K562 (cell line): ENCODE results near the gene DIP2C. TPM values are rescaled to one million over a fixed set of nuclear protein-coding genes. Genes with fewer than 3 reads are reported as not detected.

Experiments
- CCAR2 ChIP-seq: fragments of 200-400 bp; formaldehyde crosslinking; IDR thresholded peaks from 2 replicates; pipeline ENCODE4 v1.6.1; 2017; ENCODE audit warnings: mild to moderate bottlenecking, low read depth, low read length
- FOXA1 ChIP-seq: fragments of 450-650 bp; IDR thresholded peaks from 2 replicates; pipeline ENCODE4 v1.6.1; 2016; ENCODE audit warnings: mild to moderate bottlenecking, borderline replicate concordance
- GTF2F1 ChIP-seq: IDR thresholded peaks from 2 replicates; pipeline ENCODE4 v1.6.1; 2011; ENCODE audit warnings: low read depth, low read length, improper control_type of control experiment
- NR2F6 ChIP-seq: fragments of 450-650 bp; formaldehyde crosslinking; IDR thresholded peaks from 2 replicates; pipeline ENCODE4 v1.4.0; 2020; ENCODE audit warnings: mild to moderate bottlenecking
- POLR2A ChIP-seq: fragments of 450-650 bp; conservative IDR thresholded peaks from 2 replicates; pipeline ENCODE4 v1.6.1; 2016
- SETDB1 ChIP-seq: IDR thresholded peaks from one replicate; pipeline ENCODE4 v1.6.1; 2012; ENCODE audit warnings: low read length, control low read depth, inconsistent platforms
- TEAD2 ChIP-seq: fragments of 450-650 bp; IDR thresholded peaks from 2 replicates; pipeline ENCODE4 v1.6.1; 2016; ENCODE audit warnings: missing genetic modification characterization, control low read depth, missing compliant biosample characterization
- ZNF133 ChIP-seq: fragments of 250-450 bp; sonication (Bioruptor Pico); IDR thresholded peaks from 2 replicates; pipeline ENCODE4 v1.4.0; 2020; ENCODE audit warnings: mild to moderate bottlenecking
- ZNF445 ChIP-seq: fragments of 250-450 bp; sonication (Bioruptor Pico); IDR thresholded peaks from 2 replicates; pipeline ENCODE4 v1.4.0; 2020; ENCODE audit warnings: low read depth, mild to moderate bottlenecking, moderate library complexity
- ZNF668 ChIP-seq: fragments of 250-450 bp; sonication (Bioruptor Pico); IDR thresholded peaks from 2 replicates; pipeline ENCODE4 v1.8.0; 2022; ENCODE audit warnings: mild to moderate bottlenecking, inconsistent platforms
- polyA plus RNA-seq, 8 experiments: library from polyadenylated mRNA; depleted of rRNA in 4 of 8; stranded (reverse) in 5 of 8; unstranded in 3 of 8; fragments of >200 nt; fragmentation: Nextera tagmentation in 2 of 8; fragmentation: Illumina TruSeq in 1 of 8; extraction: Ambion mirVana in 2 of 8; extraction: Trizol in 1 of 8; gene quantifications; 2 replicates each; pipeline versions ENCODE4 v1.2.1 to v1.2.3, GENCODE V29; 2011 to 2014; ENCODE audit warnings: inconsistent platforms in 1 of 8, missing spikeins in 1 of 8
- total RNA-seq, 7 experiments: library from RNA; depleted of rRNA in 6 of 7; stranded (reverse); fragments of >200 nt in 6 of 7; fragmentation: Illumina TruSeq in 2 of 7; extraction: Trizol in 2 of 7; gene quantifications; 2 replicates each; pipeline versions ENCODE4 v1.2.1 to v1.2.3, GENCODE V29; 2011 to 2021; ENCODE audit warnings: low replicate concordance in 1 of 7
- TF ChIP-seq, protein P1 (sequence below), 2 experiments: IDR thresholded peaks; 2 replicates each; pipeline ENCODE4 v1.6.1; 2012; ENCODE audit warnings: improper control_type of control experiment in 2 of 2, low read depth in 2 of 2, low read length in 2 of 2, borderline replicate concordance in 1 of 2
- TF ChIP-seq, protein P2 (sequence below), 3 experiments: IDR thresholded peaks in 2 of 3; conservative IDR thresholded peaks in 1 of 3; 2 replicates each; pipeline ENCODE4 v1.5.1; 2011 to 2012; ENCODE audit warnings: low read length in 3 of 3, mild to moderate bottlenecking in 3 of 3, control low read depth in 2 of 3, improper control_type of control experiment in 1 of 3, inconsistent platforms in 1 of 3, low read depth in 1 of 3, mixed read lengths in 1 of 3, moderate library complexity in 1 of 3; ENCODE audit not compliant: insufficient read depth in 2 of 3
- TF ChIP-seq, protein P3 (sequence below): fragments of 450-650 bp; IDR thresholded peaks from 2 replicates; pipeline ENCODE4 v1.6.1; 2016; ENCODE audit warnings: mild to moderate bottlenecking, moderate library complexity

Gene DIP2C
- total and polyA plus RNA-seq, 9 of the 15 experiments (the other 6 are each of a cell fraction or from before 2014, with no cell fraction given) = 0.01 TPM; not detected in 8

- TF ChIP-seq ZNF445 (CRISPR knock-in tag) (no peak), POLR2A (no peak), ZNF668 (CRISPR knock-in tag) (no peak), GTF2F1 (no peak), CCAR2 (no peak), SETDB1 (no peak), TEAD2 (tag) (peak; percentile 80), NR2F6 (CRISPR knock-in tag) (no peak), FOXA1 (no peak), ZNF133 (CRISPR knock-in tag) (no peak)
- TF ChIP-seq, protein P1, sequence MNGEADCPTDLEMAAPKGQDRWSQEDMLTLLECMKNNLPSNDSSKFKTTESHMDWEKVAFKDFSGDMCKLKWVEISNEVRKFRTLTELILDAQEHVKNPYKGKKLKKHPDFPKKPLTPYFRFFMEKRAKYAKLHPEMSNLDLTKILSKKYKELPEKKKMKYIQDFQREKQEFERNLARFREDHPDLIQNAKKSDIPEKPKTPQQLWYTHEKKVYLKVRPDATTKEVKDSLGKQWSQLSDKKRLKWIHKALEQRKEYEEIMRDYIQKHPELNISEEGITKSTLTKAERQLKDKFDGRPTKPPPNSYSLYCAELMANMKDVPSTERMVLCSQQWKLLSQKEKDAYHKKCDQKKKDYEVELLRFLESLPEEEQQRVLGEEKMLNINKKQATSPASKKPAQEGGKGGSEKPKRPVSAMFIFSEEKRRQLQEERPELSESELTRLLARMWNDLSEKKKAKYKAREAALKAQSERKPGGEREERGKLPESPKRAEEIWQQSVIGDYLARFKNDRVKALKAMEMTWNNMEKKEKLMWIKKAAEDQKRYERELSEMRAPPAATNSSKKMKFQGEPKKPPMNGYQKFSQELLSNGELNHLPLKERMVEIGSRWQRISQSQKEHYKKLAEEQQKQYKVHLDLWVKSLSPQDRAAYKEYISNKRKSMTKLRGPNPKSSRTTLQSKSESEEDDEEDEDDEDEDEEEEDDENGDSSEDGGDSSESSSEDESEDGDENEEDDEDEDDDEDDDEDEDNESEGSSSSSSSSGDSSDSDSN (IDR thresholded peaks at IDR 0.05; ENCODE audit: borderline replicate concordance in 1 of 2, low read depth in 2 of 2, low read length in 2 of 2) = no peak
- TF ChIP-seq, protein P2, sequence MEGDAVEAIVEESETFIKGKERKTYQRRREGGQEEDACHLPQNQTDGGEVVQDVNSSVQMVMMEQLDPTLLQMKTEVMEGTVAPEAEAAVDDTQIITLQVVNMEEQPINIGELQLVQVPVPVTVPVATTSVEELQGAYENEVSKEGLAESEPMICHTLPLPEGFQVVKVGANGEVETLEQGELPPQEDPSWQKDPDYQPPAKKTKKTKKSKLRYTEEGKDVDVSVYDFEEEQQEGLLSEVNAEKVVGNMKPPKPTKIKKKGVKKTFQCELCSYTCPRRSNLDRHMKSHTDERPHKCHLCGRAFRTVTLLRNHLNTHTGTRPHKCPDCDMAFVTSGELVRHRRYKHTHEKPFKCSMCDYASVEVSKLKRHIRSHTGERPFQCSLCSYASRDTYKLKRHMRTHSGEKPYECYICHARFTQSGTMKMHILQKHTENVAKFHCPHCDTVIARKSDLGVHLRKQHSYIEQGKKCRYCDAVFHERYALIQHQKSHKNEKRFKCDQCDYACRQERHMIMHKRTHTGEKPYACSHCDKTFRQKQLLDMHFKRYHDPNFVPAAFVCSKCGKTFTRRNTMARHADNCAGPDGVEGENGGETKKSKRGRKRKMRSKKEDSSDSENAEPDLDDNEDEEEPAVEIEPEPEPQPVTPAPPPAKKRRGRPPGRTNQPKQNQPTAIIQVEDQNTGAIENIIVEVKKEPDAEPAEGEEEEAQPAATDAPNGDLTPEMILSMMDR (IDR thresholded peaks at IDR 0.05 in 2 of 3, conservative IDR thresholded peaks at IDR 0.05 in 1 of 3; ENCODE audit: insufficient read depth in 2 of 3, low read depth in 1 of 3, low read length in 3 of 3) = peak; percentile 19 to 31 (median 23); a peak in 2 of 6 replicates
- TF ChIP-seq, protein P3, sequence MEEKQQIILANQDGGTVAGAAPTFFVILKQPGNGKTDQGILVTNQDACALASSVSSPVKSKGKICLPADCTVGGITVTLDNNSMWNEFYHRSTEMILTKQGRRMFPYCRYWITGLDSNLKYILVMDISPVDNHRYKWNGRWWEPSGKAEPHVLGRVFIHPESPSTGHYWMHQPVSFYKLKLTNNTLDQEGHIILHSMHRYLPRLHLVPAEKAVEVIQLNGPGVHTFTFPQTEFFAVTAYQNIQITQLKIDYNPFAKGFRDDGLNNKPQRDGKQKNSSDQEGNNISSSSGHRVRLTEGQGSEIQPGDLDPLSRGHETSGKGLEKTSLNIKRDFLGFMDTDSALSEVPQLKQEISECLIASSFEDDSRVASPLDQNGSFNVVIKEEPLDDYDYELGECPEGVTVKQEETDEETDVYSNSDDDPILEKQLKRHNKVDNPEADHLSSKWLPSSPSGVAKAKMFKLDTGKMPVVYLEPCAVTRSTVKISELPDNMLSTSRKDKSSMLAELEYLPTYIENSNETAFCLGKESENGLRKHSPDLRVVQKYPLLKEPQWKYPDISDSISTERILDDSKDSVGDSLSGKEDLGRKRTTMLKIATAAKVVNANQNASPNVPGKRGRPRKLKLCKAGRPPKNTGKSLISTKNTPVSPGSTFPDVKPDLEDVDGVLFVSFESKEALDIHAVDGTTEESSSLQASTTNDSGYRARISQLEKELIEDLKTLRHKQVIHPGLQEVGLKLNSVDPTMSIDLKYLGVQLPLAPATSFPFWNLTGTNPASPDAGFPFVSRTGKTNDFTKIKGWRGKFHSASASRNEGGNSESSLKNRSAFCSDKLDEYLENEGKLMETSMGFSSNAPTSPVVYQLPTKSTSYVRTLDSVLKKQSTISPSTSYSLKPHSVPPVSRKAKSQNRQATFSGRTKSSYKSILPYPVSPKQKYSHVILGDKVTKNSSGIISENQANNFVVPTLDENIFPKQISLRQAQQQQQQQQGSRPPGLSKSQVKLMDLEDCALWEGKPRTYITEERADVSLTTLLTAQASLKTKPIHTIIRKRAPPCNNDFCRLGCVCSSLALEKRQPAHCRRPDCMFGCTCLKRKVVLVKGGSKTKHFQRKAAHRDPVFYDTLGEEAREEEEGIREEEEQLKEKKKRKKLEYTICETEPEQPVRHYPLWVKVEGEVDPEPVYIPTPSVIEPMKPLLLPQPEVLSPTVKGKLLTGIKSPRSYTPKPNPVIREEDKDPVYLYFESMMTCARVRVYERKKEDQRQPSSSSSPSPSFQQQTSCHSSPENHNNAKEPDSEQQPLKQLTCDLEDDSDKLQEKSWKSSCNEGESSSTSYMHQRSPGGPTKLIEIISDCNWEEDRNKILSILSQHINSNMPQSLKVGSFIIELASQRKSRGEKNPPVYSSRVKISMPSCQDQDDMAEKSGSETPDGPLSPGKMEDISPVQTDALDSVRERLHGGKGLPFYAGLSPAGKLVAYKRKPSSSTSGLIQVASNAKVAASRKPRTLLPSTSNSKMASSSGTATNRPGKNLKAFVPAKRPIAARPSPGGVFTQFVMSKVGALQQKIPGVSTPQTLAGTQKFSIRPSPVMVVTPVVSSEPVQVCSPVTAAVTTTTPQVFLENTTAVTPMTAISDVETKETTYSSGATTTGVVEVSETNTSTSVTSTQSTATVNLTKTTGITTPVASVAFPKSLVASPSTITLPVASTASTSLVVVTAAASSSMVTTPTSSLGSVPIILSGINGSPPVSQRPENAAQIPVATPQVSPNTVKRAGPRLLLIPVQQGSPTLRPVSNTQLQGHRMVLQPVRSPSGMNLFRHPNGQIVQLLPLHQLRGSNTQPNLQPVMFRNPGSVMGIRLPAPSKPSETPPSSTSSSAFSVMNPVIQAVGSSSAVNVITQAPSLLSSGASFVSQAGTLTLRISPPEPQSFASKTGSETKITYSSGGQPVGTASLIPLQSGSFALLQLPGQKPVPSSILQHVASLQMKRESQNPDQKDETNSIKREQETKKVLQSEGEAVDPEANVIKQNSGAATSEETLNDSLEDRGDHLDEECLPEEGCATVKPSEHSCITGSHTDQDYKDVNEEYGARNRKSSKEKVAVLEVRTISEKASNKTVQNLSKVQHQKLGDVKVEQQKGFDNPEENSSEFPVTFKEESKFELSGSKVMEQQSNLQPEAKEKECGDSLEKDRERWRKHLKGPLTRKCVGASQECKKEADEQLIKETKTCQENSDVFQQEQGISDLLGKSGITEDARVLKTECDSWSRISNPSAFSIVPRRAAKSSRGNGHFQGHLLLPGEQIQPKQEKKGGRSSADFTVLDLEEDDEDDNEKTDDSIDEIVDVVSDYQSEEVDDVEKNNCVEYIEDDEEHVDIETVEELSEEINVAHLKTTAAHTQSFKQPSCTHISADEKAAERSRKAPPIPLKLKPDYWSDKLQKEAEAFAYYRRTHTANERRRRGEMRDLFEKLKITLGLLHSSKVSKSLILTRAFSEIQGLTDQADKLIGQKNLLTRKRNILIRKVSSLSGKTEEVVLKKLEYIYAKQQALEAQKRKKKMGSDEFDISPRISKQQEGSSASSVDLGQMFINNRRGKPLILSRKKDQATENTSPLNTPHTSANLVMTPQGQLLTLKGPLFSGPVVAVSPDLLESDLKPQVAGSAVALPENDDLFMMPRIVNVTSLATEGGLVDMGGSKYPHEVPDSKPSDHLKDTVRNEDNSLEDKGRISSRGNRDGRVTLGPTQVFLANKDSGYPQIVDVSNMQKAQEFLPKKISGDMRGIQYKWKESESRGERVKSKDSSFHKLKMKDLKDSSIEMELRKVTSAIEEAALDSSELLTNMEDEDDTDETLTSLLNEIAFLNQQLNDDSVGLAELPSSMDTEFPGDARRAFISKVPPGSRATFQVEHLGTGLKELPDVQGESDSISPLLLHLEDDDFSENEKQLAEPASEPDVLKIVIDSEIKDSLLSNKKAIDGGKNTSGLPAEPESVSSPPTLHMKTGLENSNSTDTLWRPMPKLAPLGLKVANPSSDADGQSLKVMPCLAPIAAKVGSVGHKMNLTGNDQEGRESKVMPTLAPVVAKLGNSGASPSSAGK = no peak
Observed at GRCh38 chr10:287814-288213, 401.7 kb downstream of the DIP2C start (continued).
